ENCODE data around the gene DOCK3.

GRCh38 chr3:51137715-51138114 is 463.0 kb downstream of the DOCK3 start:
- TF ChIP-seq CTCF (IDR thresholded peaks at IDR 0.05; ENCODE audit: low read depth, low read length, poor library complexity, severe bottlenecking) = no peak
- TF ChIP-seq EZH2phosphoT487 (IDR thresholded peaks at IDR 0.05; ENCODE audit: borderline replicate concordance, low read length) = no peak

Data from DOHH2 (cell line).